GM18526 (cell line): Measurements from ENCODE around the gene AGTRAP.

Experiments
- POLR2A ChIP-seq: IDR thresholded peaks from 3 replicates; pipeline ENCODE4 v1.6.1; 2011; ENCODE audit not compliant: insufficient read length; ENCODE audit errors: extremely low read depth

AGTRAP gene

GRCh38 chr1:11703357-11704193, 32.4 kb upstream of the AGTRAP start:
- no peak for TF ChIP-seq POLR2A

GRCh38 chr1:11704194-11704529, 31.8 kb upstream of the AGTRAP start:
- TF ChIP-seq POLR2A: no peak

GRCh38 chr1:11704691-11705475, 31.1 kb upstream of the AGTRAP start:
- no peak for TF ChIP-seq POLR2A

DNA sequence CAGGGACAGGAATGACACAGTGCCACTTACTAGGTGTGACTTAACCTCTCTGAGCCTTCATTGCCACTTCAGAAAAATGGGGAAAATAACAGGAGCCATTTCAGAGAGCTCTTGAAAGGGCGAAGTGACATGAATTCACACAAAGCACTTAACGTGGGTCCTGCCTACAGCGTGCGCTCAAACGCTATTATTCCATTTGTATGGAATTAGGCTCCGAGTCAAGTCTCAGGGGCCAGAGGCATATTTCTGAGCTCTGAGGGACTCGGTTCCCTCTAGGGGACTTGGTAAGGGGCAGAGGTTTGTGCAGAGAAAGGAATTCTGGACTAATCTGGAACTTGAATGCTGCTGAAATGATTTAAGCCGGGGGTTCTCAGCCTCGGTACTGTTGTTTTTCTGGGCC, 30.3 kb upstream of the AGTRAP start:
- no peak for TF ChIP-seq POLR2A

- no peak for TF ChIP-seq POLR2A
These were observed 29.6 kb upstream of the AGTRAP start for GRCh38 chr1:11706292-11706691.

- no peak for TF ChIP-seq POLR2A
These were observed 28.2 kb upstream of the AGTRAP start for GRCh38 chr1:11707621-11708276.

DNA sequence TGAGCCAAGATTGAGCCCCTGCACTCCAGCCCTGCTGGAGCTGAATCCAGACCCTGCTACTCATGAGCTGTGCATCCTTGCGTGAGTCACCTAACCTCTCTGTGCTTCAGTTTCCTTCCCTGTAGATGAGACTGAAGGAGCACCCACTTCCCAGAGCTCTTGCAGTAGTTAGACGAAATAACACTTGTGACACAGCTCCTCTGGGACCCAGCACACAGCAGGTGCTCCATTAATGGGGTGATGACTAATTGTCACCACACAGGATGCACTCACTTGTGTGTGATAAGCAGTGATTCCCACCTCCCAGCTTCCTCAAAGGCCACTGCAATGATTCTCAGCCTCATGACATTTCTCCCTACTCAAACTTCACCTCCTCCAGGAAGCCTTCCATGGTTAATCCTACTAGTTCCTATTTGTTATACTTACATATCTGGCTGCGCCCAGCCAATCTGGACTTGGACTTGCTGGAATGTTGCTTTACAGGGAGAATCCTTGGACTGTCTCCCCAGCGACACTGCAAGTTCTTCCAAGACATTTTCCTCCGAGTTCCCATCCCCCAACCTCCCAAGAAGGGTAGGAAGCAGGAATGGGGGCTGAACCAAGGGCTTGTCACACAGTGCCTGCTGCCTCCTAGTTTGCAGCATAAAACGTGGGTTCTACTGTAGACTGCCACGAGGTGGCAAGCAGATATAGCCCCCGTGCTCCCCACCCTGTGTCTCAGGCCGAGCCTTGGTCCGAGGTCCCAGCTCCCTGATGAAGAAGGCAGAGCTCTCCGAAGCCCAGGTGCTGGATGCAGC, 27.2 kb upstream of the AGTRAP start:
- TF ChIP-seq POLR2A: no peak

GRCh38 chr1:11711490-11711889, 24.4 kb upstream of the AGTRAP start:
- no peak for TF ChIP-seq POLR2A

DNA sequence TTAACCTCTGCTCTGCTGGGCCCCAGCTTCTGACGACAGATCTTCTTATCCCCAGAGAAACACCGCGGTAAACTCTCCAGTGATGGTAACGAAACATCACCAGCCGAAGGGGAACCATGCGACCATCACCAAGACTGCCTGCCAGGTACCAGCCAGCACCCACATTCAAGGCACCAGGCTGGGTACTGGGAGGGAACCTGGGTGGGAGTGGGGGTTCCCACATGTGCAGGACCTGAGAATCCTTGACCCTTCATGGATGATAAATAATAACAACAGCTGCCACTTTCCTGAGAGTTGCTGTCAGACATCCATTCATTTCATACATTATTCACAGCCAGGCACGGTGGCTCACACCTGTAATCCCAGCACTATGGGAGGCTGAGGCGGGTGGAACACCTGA, 23.7 kb upstream of the AGTRAP start:
- TF ChIP-seq POLR2A: no peak

GRCh38 chr1:11713095-11713494, 22.8 kb upstream of the AGTRAP start:
- no peak for TF ChIP-seq POLR2A

- no peak for TF ChIP-seq POLR2A
These were observed 20.9 kb upstream of the AGTRAP start for GRCh38 chr1:11714831-11715575.

GRCh38 chr1:11719313-11720032, 16.5 kb upstream of the AGTRAP start:
- TF ChIP-seq POLR2A: peak; percentile 44

GRCh38 chr1:11720033-11720376, 15.9 kb upstream of the AGTRAP start:
- TF ChIP-seq POLR2A: no peak

- TF ChIP-seq POLR2A: no peak
These were observed 15.4 kb upstream of the AGTRAP start for GRCh38 chr1:11720525-11720924.
